Skeletal muscle satellite cell (primary cell): ENCODE measurements around the gene GJA5.

ENCODE experiments used
- H3K27me3 ChIP-seq: 2 replicates; pipeline ENCODE4 v1.7.0; 2013; ENCODE audit warnings: low read length; ENCODE audit not compliant: control insufficient read depth, insufficient read depth
- H3K36me3 ChIP-seq: 2 replicates; pipeline ENCODE4 v1.7.0; 2013; ENCODE audit warnings: mild to moderate bottlenecking, control low read depth, low read length; ENCODE audit not compliant: insufficient read depth
- H3K4me1 ChIP-seq: 2 replicates; pipeline ENCODE4 v1.7.0; 2013; ENCODE audit warnings: low read length; ENCODE audit not compliant: control insufficient read depth, insufficient read depth
- H3K4me2 ChIP-seq: 2 replicates; pipeline ENCODE4 v1.7.0; 2013; ENCODE audit warnings: mild to moderate bottlenecking, low read length
- H3K4me3 ChIP-seq: 2 replicates; pipeline ENCODE4 v1.7.0; 2013; ENCODE audit warnings: low read length
- H3K9ac ChIP-seq: 2 replicates; pipeline ENCODE4 v1.7.0; 2013; ENCODE audit warnings: mild to moderate bottlenecking, low read depth, low read length, moderate library complexity
- H3K9me3 ChIP-seq: replicated peaks from 2 replicates; pipeline ENCODE4 v1.7.0; 2013; ENCODE audit warnings: mild to moderate bottlenecking, control low read depth, low read length

Gene GJA5

GRCh38 chr1:147785794-147786506, 25.5 kb upstream of the GJA5 start:
- Histone ChIP-seq H3K4me3 (no peak overlapping the region), H3K9ac (no peak overlapping the region), H3K4me1 (no peaks in the 10 kb centered on the region), H3K4me2 (no peak overlapping the region), H3K9me3 (no peaks in the 10 kb centered on the region), H3K36me3 (no peaks in the 10 kb centered on the region), H3K27me3 (peaks cover 20% of the 10 kb centered on the region)

GRCh38 chr1:147784941-147785340, 24.5 kb upstream of the GJA5 start:
- no peak overlapping the region for H3K4me3 ChIP-seq
- no peaks in the 10 kb centered on the region for H3K4me1 ChIP-seq
- H3K9ac ChIP-seq, result no peak overlapping the region
- H3K4me2 ChIP-seq, result no peak overlapping the region
- H3K9me3 ChIP-seq, result no peaks in the 10 kb centered on the region
- no peaks in the 10 kb centered on the region for H3K36me3 ChIP-seq
- peaks cover 20% of the 10 kb centered on the region for H3K27me3 ChIP-seq

DNA sequence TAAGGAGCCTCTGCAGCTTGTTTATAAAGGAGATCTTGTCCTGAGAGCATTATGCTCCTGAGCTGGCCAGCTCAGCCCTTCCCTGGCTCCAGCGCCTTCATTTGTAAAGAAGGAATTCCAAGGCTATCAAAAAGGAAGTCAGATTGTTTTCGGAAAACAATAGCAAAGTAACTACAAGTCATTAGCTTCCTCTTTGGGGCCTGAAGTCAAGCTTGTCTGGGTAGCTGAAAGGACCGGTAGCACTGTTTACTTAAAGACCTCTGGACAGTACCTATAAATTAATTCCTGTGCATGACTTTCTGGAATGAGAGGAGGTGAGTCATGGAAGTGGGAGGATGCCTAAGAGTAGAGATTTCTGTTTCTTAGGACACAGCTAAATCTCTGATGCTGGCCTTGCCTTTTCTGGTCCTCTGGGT, 20.7 kb upstream of the GJA5 start:
- peaks cover 18% of the 10 kb centered on the region for H3K27me3 ChIP-seq
- H3K4me1 ChIP-seq, result no peaks in the 10 kb centered on the region
- no peaks in the 10 kb centered on the region for H3K9me3 ChIP-seq
- no peaks in the 10 kb centered on the region for H3K36me3 ChIP-seq
- no peak overlapping the region for H3K9ac ChIP-seq
- no peak overlapping the region for H3K4me2 ChIP-seq
- H3K4me3 ChIP-seq, result no peak overlapping the region

GRCh38 chr1:147777694-147778093, 17.3 kb upstream of the GJA5 start:
- H3K4me3 ChIP-seq, result no peak overlapping the region
- H3K36me3 ChIP-seq, result no peaks in the 10 kb centered on the region
- no peaks in the 10 kb centered on the region for H3K4me1 ChIP-seq
- H3K9ac ChIP-seq, result no peak overlapping the region
- no peak overlapping the region for H3K4me2 ChIP-seq
- H3K27me3 ChIP-seq, result peaks cover 19% of the 10 kb centered on the region
- H3K9me3 ChIP-seq, result no peaks in the 10 kb centered on the region

DNA sequence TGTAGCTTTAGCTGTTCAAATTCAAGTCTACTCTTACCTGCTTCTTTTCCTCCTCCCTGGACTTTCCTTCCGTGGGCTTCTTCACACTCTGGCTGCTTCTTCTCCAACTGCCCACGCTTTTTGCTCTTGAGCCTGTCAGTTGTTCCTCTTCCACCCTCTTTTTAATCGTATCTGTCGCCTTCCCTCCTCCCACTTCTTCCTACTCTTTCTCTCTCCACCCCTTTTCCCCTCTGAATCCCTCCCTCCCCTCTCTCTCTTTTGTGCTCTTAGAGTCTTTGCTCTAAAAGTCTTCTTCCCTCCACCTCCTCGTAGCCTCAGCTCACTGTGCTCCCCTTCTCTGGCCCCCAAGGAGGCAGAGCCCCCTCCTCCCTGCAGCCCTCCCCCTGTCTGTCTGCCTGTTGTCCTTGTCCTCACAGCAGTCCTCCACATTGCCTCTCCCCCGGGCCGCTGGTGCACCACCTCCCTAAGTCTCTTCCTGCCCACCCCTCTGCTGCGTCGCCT, 12.9 kb upstream of the GJA5 start:
- Histone ChIP-seq H3K4me2 (no peak overlapping the region), H3K9ac (no peak overlapping the region), H3K9me3 (no peaks in the 10 kb centered on the region), H3K4me3 (no peak overlapping the region), H3K36me3 (no peaks in the 10 kb centered on the region), H3K4me1 (no peaks in the 10 kb centered on the region), H3K27me3 (peaks cover 38% of the 10 kb centered on the region)

- no peaks in the 10 kb centered on the region for H3K4me1 ChIP-seq
- no peak overlapping the region for H3K9ac ChIP-seq
- peaks cover 42% of the 10 kb centered on the region for H3K27me3 ChIP-seq
- no peaks in the 10 kb centered on the region for H3K36me3 ChIP-seq
- H3K4me2 ChIP-seq, result no peak overlapping the region
- H3K9me3 ChIP-seq, result no peaks in the 10 kb centered on the region
- no peak overlapping the region for H3K4me3 ChIP-seq
Observed at GRCh38 chr1:147772570-147772969, 12.2 kb upstream of the GJA5 start.

DNA sequence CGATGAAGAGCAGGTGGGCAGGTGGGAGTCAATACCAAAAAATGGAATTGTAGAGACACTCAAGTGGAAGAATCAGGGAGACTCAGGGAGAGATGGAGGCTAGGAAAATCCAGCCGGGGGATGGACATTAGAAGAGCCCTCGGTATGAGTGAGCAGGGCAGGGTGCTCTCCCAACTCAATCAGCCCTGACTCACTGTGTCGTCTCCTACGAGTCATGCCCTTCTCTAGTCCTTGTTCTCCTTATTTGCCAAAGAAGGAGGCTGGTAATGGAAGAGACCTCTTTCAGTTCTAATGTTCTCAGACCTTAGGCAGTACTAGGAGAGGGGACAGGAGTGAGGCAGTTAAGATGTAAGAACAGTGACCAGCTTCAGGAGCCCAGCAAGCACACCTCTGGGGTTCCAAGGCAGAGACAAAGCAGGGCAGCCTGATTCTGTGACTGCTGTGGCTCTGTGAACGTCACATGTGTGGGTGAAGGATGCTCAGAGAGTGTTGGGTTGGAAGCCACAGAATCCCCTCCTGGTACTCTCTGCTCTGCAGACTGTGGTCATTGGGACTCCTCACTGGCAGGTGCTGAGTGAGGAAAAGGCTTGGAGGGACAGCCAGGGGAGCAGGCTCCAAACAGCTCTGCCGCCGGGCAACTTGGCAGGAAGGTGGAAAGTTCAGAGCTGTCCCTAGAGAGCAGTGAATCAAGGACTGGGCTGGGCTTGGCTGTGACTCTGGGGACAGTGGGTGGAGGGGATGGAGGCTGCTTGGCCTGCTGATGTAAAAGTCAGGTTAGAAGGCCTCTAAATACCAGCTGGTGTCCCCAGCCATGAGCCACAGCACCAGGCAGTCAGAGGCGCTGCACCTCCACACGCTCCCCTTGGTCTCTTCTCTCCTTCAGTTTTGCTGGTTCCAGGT, 11.1 kb upstream of the GJA5 start:
- Histone ChIP-seq H3K27me3 (peaks cover 40% of the 10 kb centered on the region), H3K36me3 (no peaks in the 10 kb centered on the region), H3K9ac (no peak overlapping the region), H3K4me2 (no peak overlapping the region), H3K4me3 (no peak overlapping the region), H3K9me3 (no peaks in the 10 kb centered on the region), H3K4me1 (no peaks in the 10 kb centered on the region)

DNA sequence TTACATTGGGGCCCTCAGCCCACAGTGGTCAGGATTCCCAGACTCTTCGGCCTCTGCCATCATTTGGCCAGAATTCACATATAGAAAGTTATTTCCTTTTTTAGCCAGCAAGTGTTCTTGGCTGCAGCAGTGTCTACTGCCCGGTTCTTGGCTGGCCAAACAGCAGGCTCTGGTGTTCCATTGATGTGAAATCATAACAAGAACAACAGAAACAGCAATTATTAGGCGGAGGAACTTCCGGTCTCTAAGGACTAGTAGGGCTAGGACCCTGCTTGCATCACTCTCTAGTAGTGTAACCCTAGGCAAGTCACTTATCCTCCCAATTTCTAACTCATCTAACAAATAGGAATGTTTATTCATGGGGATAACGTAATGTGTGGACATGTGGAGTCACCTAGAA, 8.7 kb upstream of the GJA5 start:
- Histone ChIP-seq H3K27me3 (peaks cover 37% of the 10 kb centered on the region), H3K9ac (no peak overlapping the region), H3K4me2 (no peak overlapping the region), H3K4me3 (no peak overlapping the region), H3K4me1 (no peaks in the 10 kb centered on the region), H3K9me3 (no peaks in the 10 kb centered on the region), H3K36me3 (no peaks in the 10 kb centered on the region)

DNA sequence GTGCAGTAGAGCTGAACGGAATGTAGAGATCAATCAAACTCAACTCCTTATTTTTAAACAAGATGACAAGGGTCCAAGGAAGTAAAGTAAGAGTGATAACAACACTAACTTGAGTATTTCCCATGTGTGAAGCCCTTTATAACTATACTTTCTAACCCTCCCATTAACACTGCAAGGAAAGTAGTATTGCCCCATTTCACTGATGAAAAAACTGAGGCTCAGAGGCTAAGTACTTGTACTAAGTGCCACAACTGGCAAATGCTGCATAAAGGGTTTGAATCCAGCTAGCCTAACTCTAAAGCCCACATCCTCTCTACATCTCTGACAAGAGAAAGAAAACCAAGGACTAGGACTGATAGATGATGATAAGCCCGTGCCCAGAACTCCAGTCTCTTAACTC, 8.2 kb upstream of the GJA5 start:
- Histone ChIP-seq H3K9me3 (no peaks in the 10 kb centered on the region), H3K4me1 (no peaks in the 10 kb centered on the region)

GRCh38 chr1:147768101-147768500, 7.7 kb upstream of the GJA5 start:
- Histone ChIP-seq H3K36me3 (no peaks in the 10 kb centered on the region), H3K4me1 (no peaks in the 10 kb centered on the region), H3K9ac (no peak overlapping the region), H3K4me3 (no peak overlapping the region), H3K27me3 (peaks cover 37% of the 10 kb centered on the region), H3K9me3 (no peaks in the 10 kb centered on the region), H3K4me2 (no peak overlapping the region)

More for the DNA sequence above, 8.2 kb upstream of the GJA5 start:
- Histone ChIP-seq H3K27me3 (peaks cover 37% of the 10 kb centered on the region), H3K36me3 (no peaks in the 10 kb centered on the region), H3K4me3 (no peak overlapping the region), H3K9ac (no peak overlapping the region), H3K4me2 (no peak overlapping the region)

DNA sequence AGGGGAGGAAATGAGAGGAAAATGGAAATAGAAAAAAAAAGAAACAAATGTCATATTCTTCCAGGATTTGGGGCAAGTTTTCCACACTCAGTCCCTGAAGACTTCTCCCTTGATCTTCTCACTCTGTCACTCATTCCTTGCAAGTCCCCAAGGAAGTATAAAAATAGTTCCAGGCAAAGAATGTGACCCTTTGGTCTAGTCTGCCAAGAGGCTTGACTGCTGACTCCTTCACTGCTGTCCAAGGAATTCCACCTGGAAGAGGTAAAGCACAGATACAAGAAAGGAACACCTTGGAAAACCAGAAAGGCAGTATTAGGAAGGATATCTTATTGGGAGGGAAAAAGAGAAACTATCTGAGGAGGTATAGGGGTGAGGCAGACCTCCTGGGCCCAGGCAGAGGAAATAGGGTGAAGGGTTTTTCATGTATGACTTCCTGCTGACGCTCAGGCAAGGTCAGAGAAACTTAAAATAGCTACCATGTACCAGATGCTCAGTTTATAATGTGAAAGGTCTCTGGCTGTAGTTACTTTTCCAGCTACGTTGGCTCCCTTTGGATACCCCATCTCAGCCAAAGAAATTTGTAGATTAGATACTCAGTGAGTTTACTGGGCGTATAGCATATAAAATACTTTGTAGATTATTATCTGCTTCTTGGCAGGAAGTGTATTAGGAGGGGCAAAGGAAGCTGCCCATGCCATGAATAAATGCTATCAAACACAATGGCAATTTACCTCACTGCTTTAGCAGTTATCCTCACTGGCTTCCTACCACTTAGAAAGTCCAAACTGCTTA, 2.0 kb upstream of the GJA5 start:
- no peak overlapping the region for H3K4me2 ChIP-seq
- no peaks in the 10 kb centered on the region for H3K36me3 ChIP-seq
- H3K4me1 ChIP-seq, result no peaks in the 10 kb centered on the region
- no peak overlapping the region for H3K9ac ChIP-seq
- H3K9me3 ChIP-seq, result no peaks in the 10 kb centered on the region
- peaks cover 3% of the 10 kb centered on the region for H3K27me3 ChIP-seq
- no peak overlapping the region for H3K4me3 ChIP-seq
